NCI-H82 (cell line): ENCODE data around the gene GALE.

Experiments
- DNase-seq: peaks from one replicate; lab custom pipeline; 2025; lab: John Stamatoyannopoulos, UW

The GALE gene

DNA sequence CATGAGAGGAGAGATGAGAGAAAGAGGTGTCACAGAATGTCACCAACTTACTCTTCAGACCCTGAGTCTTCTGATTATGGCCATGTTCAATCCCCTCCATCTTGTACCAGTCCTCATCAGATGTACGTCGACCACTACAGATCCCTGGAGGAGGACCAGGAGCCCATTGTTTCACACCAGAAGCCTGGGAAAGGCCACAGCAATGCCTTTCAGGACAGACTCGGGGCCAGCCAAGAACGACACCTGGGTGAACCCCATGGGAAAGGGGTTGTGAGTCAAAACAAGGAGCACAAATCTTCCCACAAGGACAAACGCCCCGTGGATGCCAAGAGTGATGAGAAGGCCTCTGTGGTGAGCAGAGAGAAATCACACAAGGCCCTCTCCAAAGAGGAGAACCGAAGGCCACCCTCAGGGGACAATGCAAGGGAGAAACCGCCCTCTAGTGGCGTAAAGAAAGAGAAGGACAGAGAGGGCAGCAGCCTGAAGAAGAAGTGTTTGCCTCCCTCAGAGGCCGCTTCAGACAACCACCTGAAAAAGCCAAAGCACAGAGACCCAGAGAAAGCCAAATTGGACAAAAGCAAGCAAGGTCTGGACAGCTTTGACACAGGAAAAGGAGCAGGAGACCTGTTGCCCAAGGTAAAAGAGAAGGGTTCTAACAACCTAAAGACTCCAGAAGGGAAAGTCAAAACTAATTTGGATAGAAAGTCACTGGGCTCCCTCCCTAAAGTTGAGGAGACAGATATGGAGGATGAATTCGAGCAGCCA, 49.3 kb downstream of the GALE start:
- DNase-seq: peak; percentile 76

DNA sequence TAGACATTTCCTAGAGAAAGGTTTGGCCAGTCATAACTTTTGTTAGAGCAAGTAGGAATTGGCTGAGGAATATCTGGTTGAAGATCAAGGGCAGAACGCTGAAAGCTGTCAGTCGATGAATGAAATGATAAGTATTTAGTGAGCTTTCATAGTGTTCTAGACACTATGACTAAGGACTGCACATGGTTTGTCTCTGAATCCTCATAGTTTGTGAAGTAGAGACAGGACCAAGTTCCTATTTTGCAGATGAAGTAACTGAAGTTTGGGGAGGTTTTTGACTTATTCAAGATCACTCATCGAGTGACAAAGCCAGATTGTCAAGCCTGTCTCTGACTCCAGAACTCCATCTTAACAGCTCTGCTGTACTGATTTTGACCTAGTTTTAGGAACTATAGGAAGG, 52.5 kb downstream of the GALE start:
- DNase-seq: no peak
